Activated T-cell treated with anti-CD3 and anti-CD28 coated beads for 4 hours (primary cell): ENCODE data around the gene SNAI3.

Experiments
- DNase-seq: peaks from one replicate; pipeline ENCODE4 v3.0.0-alpha.2; 2020

SNAI3 gene

GRCh38 chr16:88686439-88687253 lies at the start of gene SNAI3:
Gene SNAI3 (minus strand): TSS chr16:88686507. CDS start chr16:88686406, 101 bp downstream.
- peak; percentile 80 for DNase-seq

GRCh38 chr16:88736088-88736487 lies 49.8 kb upstream of the SNAI3 start:
- DNase-seq = no peak

- no peak for DNase-seq
Measured at GRCh38 chr16:88735616-88736015, 49.3 kb upstream of the SNAI3 start.

GRCh38 chr16:88735121-88735520 lies 48.8 kb upstream of the SNAI3 start:
- no peak for DNase-seq

- DNase-seq = no peak
Measured at GRCh38 chr16:88734361-88734728, 48.0 kb upstream of the SNAI3 start.

GRCh38 chr16:88733630-88734360 lies 47.5 kb upstream of the SNAI3 start:
- no peak for DNase-seq

GRCh38 chr16:88732961-88733294 lies 46.6 kb upstream of the SNAI3 start:
- no peak for DNase-seq

- no peak for DNase-seq
Measured at GRCh38 chr16:88732172-88732960, 46.1 kb upstream of the SNAI3 start.

GRCh38 chr16:88731699-88732098 lies 45.4 kb upstream of the SNAI3 start:
- DNase-seq = no peak

- DNase-seq = no peak
Measured at GRCh38 chr16:88730632-88731607, 44.6 kb upstream of the SNAI3 start.

- DNase-seq = no peak
Measured at GRCh38 chr16:88727871-88728270, 41.6 kb upstream of the SNAI3 start.

- no peak for DNase-seq
Measured at GRCh38 chr16:88726981-88727380, 40.7 kb upstream of the SNAI3 start.

GRCh38 chr16:88726408-88726749 lies 40.1 kb upstream of the SNAI3 start:
- no peak for DNase-seq

GRCh38 chr16:88725609-88726407 lies 39.5 kb upstream of the SNAI3 start:
- no peak for DNase-seq

- DNase-seq = no peak
Measured at GRCh38 chr16:88724855-88725555, 38.7 kb upstream of the SNAI3 start.

- no peak for DNase-seq
Measured at GRCh38 chr16:88723911-88724310, 37.6 kb upstream of the SNAI3 start.

- DNase-seq = no peak
Measured at GRCh38 chr16:88723507-88723887, 37.2 kb upstream of the SNAI3 start.

GRCh38 chr16:88722784-88723506 lies 36.6 kb upstream of the SNAI3 start:
- DNase-seq = no peak

- DNase-seq = no peak
Measured at GRCh38 chr16:88721815-88722755, 35.8 kb upstream of the SNAI3 start.
